ENCODE data around the gene NADSYN1.

Gene NADSYN1

DNA sequence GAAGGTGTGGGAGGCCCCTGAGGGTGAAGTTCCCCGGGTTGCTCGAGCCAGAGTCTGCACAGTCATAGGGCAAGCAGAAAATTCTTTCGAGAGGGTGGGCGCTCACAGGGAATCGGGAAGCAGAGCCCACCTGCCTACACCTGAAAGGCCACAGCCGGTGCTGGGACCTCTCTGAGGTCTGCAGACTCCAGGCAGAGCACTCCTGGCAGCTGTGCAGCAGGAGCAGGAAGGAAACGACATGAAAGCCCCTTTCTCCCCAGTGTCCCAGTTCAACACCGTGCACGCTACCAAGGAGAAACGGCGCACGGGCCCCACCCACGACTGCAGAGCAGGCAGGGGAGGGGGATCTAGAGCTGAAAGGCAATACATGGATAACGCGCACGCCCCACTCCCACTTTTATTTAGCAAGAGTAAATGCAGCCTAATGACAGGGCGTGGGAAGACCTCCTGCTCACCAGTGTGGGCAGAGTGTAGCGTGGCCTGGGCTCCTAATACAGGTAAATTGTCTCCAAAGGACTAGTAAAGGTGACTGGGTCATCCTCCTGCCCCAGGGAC, 18.4 kb upstream of the NADSYN1 start:
- TF ChIP-seq, protein P1, sequence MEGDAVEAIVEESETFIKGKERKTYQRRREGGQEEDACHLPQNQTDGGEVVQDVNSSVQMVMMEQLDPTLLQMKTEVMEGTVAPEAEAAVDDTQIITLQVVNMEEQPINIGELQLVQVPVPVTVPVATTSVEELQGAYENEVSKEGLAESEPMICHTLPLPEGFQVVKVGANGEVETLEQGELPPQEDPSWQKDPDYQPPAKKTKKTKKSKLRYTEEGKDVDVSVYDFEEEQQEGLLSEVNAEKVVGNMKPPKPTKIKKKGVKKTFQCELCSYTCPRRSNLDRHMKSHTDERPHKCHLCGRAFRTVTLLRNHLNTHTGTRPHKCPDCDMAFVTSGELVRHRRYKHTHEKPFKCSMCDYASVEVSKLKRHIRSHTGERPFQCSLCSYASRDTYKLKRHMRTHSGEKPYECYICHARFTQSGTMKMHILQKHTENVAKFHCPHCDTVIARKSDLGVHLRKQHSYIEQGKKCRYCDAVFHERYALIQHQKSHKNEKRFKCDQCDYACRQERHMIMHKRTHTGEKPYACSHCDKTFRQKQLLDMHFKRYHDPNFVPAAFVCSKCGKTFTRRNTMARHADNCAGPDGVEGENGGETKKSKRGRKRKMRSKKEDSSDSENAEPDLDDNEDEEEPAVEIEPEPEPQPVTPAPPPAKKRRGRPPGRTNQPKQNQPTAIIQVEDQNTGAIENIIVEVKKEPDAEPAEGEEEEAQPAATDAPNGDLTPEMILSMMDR (IDR thresholded peaks at IDR 0.05; ENCODE audit: insufficient read depth, low read length, poor library complexity, severe bottlenecking): no peak
- DNase-seq (ENCODE audit: extremely low read depth, insufficient read length): no peak
- Histone ChIP-seq H3K27me3 (replicated peaks; ENCODE audit: control insufficient read depth, insufficient read depth, low read length) (no peaks in the 10 kb centered on the region), H3K36me3 (ENCODE audit: control insufficient read depth, insufficient read depth, low read length) (peaks cover 29% of the 10 kb centered on the region), H3K4me3 (replicated peaks; ENCODE audit: low read depth, low read length) (no peak overlapping the region)

DNA sequence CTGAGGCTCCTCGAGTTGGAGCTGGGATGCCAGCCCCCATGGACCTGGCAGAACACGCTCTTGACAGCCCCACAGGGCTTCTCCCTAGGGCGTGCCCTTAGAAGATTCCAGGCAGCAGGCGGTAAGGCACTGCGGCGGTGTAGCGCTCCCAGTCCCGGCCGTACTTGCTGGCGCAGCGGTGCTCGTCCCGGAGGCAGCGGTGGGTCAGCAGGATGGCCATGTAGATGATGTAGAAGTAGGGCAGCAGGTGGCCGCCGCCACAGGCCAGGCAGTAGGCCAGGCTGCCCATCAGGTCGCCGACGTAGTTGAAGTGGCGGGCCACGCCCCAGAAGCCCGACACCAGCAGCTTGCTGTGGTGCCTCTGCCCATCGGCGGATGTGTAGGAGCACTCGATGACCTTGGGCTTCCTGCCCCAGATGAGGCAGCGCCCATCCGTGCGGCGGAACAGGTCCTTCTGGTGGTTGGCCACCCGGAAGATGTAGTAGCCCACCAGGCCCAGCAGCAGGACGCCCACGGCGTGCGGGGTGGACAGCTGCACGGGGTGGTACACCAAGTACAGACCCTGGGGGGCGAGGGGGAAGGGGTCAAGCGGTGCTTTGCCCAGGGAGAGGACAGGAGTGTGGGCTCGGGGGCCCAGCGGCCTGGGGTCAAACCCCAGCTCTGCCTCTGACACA, 17.6 kb upstream of the NADSYN1 start:
- no peak for DNase-seq (ENCODE audit: extremely low read depth, insufficient read length)
- Histone ChIP-seq H3K27me3 (replicated peaks; ENCODE audit: control insufficient read depth, insufficient read depth, low read length) (no peaks in the 10 kb centered on the region), H3K36me3 (ENCODE audit: control insufficient read depth, insufficient read depth, low read length) (peaks cover 32% of the 10 kb centered on the region), H3K4me3 (replicated peaks; ENCODE audit: low read depth, low read length) (no peak overlapping the region)
- TF ChIP-seq, protein P1 (IDR thresholded peaks at IDR 0.05; ENCODE audit: insufficient read depth, low read length, poor library complexity, severe bottlenecking): no peak

- Histone ChIP-seq H3K27me3 (replicated peaks; ENCODE audit: control insufficient read depth, insufficient read depth, low read length) (no peaks in the 10 kb centered on the region), H3K36me3 (ENCODE audit: control insufficient read depth, insufficient read depth, low read length) (peaks cover 43% of the 10 kb centered on the region), H3K4me3 (replicated peaks; ENCODE audit: low read depth, low read length) (no peak overlapping the region)
- DNase-seq (ENCODE audit: extremely low read depth, insufficient read length): no peak
- TF ChIP-seq, protein P1 (IDR thresholded peaks at IDR 0.05; ENCODE audit: insufficient read depth, low read length, poor library complexity, severe bottlenecking): no peak
Measured at GRCh38 chr11:71436861-71437260, 16.1 kb upstream of the NADSYN1 start.

- TF ChIP-seq, protein P1 (IDR thresholded peaks at IDR 0.05; ENCODE audit: insufficient read depth, low read length, poor library complexity, severe bottlenecking): no peak
- Histone ChIP-seq H3K27me3 (replicated peaks; ENCODE audit: control insufficient read depth, insufficient read depth, low read length) (no peaks in the 10 kb centered on the region), H3K4me3 (replicated peaks; ENCODE audit: low read depth, low read length) (no peak overlapping the region), H3K36me3 (ENCODE audit: control insufficient read depth, insufficient read depth, low read length) (peaks cover 47% of the 10 kb centered on the region)
- no peak for DNase-seq (ENCODE audit: extremely low read depth, insufficient read length)
Measured at GRCh38 chr11:71437399-71437798, 15.6 kb upstream of the NADSYN1 start.

DNA sequence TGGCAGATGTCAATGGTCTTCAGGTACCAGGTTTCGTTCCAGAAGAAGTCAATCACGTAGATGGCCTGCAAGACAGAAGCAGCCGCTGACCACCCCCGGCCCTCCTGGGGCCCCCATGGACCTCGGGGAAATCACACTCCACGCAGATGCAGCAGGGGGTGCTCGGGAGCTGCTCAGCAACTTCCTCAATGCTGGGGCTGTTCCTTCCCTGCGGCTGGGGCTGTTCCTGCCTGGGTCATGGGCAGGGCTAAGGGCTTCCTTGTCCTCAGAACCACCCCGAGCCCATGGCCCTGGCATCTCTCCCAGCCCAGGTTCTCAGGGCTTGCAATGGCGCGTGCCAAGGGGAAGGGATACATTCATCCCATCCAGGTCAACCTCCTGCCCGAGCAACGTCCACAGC, 15.1 kb upstream of the NADSYN1 start:
- no peak for DNase-seq (ENCODE audit: extremely low read depth, insufficient read length)
- no peaks in the 10 kb centered on the region for H3K27me3 ChIP-seq (replicated peaks; ENCODE audit: control insufficient read depth, insufficient read depth, low read length)
- peaks cover 47% of the 10 kb centered on the region for H3K36me3 ChIP-seq (ENCODE audit: control insufficient read depth, insufficient read depth, low read length)
- TF ChIP-seq, protein P1 (IDR thresholded peaks at IDR 0.05; ENCODE audit: insufficient read depth, low read length, poor library complexity, severe bottlenecking): peak; percentile 20
- H3K4me3 ChIP-seq (replicated peaks; ENCODE audit: low read depth, low read length): no peak overlapping the region

Measured in GM06990 (cell line).